Keratinocyte (primary cell): Measurements from ENCODE around the gene NPIPB12. TPM values are rescaled to one million over a fixed set of nuclear protein-coding genes. Genes with fewer than 3 reads are reported as not detected.

Source experiments
- polyA plus RNA-seq, 5 experiments: library from polyadenylated mRNA; depleted of rRNA in 3 of 5; stranded (reverse) in 3 of 5; stranded (forward) in 1 of 5; unstranded in 1 of 5; fragments of >200 nt; gene quantifications; 1 replicate in 1 of 5; 2 replicates in 3 of 5; 3 replicates in 1 of 5; pipeline versions ENCODE4 v1.2.1 to v1.2.3, GENCODE V29; 2011 to 2012; ENCODE audit warnings: missing spikeins in 2 of 5, low read depth in 1 of 5, low replicate concordance in 1 of 5
- small RNA-seq, 3 experiments: library from RNA; depleted of rRNA; stranded (forward); fragments of <200 nt; gene quantifications; one replicate each; pipeline ENCODE3, GENCODE V24; 2012; ENCODE audit warnings: low read depth in 3 of 3, low replicate concordance in 1 of 3; ENCODE audit not compliant: insufficient read length in 3 of 3

NPIPB12 gene
- polyA plus RNA-seq, 1 donor (not counting 4 experiments of a cell fraction or from before 2014, with no cell fraction given), result 18.6 TPM

Small RNA genes within 50 kb of the gene (small RNA-seq; reads per million reads assigned to genes)
- 0 reads per million in 3 experiments for gene AC133555.2

Other genes starting within 250 kb of the NPIPB12 start
- 0.35 to 0.67 TPM (median 0.56 TPM) in 3 replicates for gene NPIPB11, start 99.7 kb downstream of the NPIPB12 start, polyA plus RNA-seq
- gene BOLA2, start 52.1 kb downstream of the NPIPB12 start, polyA plus RNA-seq, result 7.1 to 15.7 TPM (median 13.1 TPM) in 3 replicates
- 7.4 to 9.3 TPM (median 8.0 TPM) in 3 replicates for gene SLX1B, start 51.9 kb downstream of the NPIPB12 start, polyA plus RNA-seq
- 0.89 to 1.7 TPM (median 1.2 TPM) in 3 replicates for gene SULT1A4, start 46.5 kb downstream of the NPIPB12 start, polyA plus RNA-seq
- gene SPN, start 156.8 kb upstream of the NPIPB12 start, polyA plus RNA-seq, result 0.01 to 0.07 TPM in 2 of 3 replicates, not detected in the other
- 8.8 to 21.3 TPM (median 8.9 TPM) in 3 replicates for gene QPRT, start 172.8 kb upstream of the NPIPB12 start, polyA plus RNA-seq
- not detected in 3 replicates for gene C16orf54, start 239.6 kb upstream of the NPIPB12 start, polyA plus RNA-seq